Nephron progenitor cell (in vitro differentiated cells): Measurements from ENCODE around the gene TECRL.

Experiments
- DNase-seq: peaks from one replicate; pipeline ENCODE4 v3.0.0; 2021
- H3K27ac Mint-ChIP-seq: 2 replicates; pipeline ENCODE4 v1.8.0; 2021; ENCODE audit warnings: mild to moderate bottlenecking, moderate library complexity, mixed read lengths
- H3K27me3 Mint-ChIP-seq: 2 replicates; pipeline ENCODE4 v1.8.0; 2021; ENCODE audit warnings: mild to moderate bottlenecking, low read depth, mixed read lengths; ENCODE audit not compliant: poor library complexity
- H3K36me3 Mint-ChIP-seq: 2 replicates; pipeline ENCODE4 v1.8.0; 2021; ENCODE audit warnings: low read depth, mixed read lengths
- H3K4me1 Mint-ChIP-seq: 2 replicates; pipeline ENCODE4 v1.8.0; 2021; ENCODE audit warnings: mixed read lengths
- H3K4me3 Mint-ChIP-seq: 2 replicates; pipeline ENCODE4 v1.8.0; 2021; ENCODE audit warnings: mild to moderate bottlenecking, moderate library complexity, mixed read lengths
- H3K9me3 Mint-ChIP-seq: 2 replicates; pipeline ENCODE4 v1.8.0; 2021; ENCODE audit warnings: mild to moderate bottlenecking, moderate library complexity, mixed read lengths
- TF ChIP-seq, protein P1 (sequence below): fragments of 200-600 bp; sonication (generic); IDR thresholded peaks from 2 replicates; pipeline ENCODE4 v1.5.0; 2021; ENCODE audit warnings: antibody characterized with exemption

Gene TECRL

DNA sequence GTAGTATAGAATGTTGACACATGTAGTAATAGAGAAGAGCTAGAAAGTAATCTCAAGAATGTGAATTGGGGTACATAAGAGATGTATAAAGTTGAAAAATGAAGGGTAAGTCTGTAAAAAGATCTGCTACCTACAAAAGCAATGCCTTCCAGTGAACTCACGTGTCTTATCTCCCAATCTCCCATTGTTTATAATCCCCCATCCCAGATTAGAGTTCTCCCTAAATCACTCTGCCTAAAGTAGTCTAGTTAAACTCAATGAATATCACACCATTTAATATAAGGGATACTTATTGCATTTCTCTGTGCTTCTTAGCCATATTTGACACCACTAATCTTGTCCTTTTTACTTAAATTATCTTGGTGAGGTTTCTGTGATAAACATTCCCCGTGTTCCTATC is 6.6 kb downstream of the TECRL start:
- no peak for DNase-seq
- TF ChIP-seq, protein P1, sequence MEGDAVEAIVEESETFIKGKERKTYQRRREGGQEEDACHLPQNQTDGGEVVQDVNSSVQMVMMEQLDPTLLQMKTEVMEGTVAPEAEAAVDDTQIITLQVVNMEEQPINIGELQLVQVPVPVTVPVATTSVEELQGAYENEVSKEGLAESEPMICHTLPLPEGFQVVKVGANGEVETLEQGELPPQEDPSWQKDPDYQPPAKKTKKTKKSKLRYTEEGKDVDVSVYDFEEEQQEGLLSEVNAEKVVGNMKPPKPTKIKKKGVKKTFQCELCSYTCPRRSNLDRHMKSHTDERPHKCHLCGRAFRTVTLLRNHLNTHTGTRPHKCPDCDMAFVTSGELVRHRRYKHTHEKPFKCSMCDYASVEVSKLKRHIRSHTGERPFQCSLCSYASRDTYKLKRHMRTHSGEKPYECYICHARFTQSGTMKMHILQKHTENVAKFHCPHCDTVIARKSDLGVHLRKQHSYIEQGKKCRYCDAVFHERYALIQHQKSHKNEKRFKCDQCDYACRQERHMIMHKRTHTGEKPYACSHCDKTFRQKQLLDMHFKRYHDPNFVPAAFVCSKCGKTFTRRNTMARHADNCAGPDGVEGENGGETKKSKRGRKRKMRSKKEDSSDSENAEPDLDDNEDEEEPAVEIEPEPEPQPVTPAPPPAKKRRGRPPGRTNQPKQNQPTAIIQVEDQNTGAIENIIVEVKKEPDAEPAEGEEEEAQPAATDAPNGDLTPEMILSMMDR: no peak
- H3K4me3 Mint-ChIP-seq: no peak overlapping the region
- H3K9me3 Mint-ChIP-seq: peaks cover 21% of the 10 kb centered on the region
- H3K27ac Mint-ChIP-seq: no peak overlapping the region
- no peaks in the 10 kb centered on the region for H3K27me3 Mint-ChIP-seq
- no peaks in the 10 kb centered on the region for H3K4me1 Mint-ChIP-seq
- peaks cover 4% of the 10 kb centered on the region for H3K36me3 Mint-ChIP-seq

DNA sequence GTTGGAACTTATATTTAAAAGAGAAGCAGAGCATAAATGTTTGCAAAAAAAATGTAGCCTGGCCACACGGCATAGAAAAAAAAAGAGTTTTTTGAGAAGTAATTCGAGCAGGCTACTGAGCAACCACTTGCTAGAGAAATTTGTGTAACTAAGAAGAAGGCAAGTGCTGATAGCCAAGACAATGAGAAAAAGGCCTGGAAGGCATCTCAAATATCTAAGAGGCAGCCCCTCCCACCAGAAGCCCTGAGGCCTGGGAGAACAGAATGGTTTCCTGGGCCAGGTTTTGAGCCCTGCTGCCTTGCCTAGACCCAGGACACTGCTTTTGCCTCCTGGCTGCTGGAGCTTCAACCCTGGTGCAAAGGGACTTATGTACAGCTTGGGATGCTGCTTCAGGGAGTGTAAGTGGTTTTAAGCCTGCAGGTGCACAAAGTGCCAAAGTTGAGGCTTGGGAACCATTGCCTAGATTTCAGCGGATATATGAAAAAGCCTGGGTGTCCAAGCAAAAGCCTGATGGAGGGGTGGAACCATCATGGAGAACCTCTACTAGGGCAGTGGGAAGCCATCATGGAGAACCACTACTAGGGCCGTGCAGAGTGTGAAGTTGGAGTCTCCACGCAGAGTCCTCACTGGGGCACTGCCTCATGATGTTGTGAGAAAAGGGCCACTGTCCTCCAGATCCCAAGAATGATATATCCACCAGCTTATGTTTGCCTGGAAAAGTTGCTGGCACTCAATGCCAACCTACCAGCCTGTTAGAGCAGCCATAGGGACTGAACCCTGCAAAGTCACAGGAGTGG is 9.7 kb downstream of the TECRL start:
- DNase-seq: no peak
- Mint-ChIP-seq H3K27me3 (no peaks in the 10 kb centered on the region), H3K4me3 (no peak overlapping the region), H3K9me3 (peaks cover 21% of the 10 kb centered on the region), H3K36me3 (peaks cover 4% of the 10 kb centered on the region), H3K4me1 (no peaks in the 10 kb centered on the region), H3K27ac (no peak overlapping the region)
- TF ChIP-seq, protein P1: no peak

DNA sequence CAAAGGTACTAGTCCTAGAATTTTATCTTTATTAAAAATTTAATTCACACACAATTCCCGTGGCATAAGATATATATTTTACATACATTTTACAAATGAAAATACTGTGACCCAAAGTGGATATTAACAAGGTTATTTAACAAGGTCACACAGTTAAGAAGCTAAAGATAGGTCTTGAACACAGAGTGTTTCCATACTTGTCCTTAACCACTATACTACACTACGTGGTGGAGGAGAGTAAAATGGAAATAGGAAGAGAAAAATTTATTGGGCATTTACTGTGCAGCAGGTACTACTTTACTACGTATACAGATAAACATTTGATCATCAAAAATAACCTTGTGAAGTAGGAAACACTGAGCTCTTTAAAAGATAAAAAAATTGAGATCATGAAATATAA is 14.8 kb downstream of the TECRL start:
- H3K4me3 Mint-ChIP-seq: no peak overlapping the region
- H3K27me3 Mint-ChIP-seq: no peaks in the 10 kb centered on the region
- peaks cover 12% of the 10 kb centered on the region for H3K9me3 Mint-ChIP-seq
- H3K4me1 Mint-ChIP-seq: no peaks in the 10 kb centered on the region
- peaks cover 4% of the 10 kb centered on the region for H3K36me3 Mint-ChIP-seq
- TF ChIP-seq, protein P1: no peak
- no peak overlapping the region for H3K27ac Mint-ChIP-seq
- no peak for DNase-seq

DNA sequence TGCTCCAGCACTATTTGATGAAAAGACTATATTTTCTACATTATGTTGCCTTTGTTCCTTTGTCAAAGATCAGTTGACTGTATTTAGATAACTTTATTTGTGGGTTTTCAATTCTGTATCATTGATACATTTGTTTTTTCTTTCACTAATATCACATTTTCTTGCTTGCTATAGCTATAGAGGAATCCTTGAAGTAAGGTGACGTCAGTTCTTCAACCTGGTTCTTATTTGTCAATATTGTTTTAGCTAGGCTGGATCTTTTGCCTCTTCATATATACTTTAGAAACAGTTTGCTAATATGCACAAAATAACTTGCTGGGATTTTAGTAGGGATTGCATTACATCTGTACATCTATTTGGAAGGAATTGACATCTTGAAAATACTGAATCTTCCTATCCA is 21.0 kb downstream of the TECRL start:
- Mint-ChIP-seq H3K4me3 (no peak overlapping the region), H3K27ac (no peak overlapping the region), H3K4me1 (no peaks in the 10 kb centered on the region), H3K27me3 (no peaks in the 10 kb centered on the region), H3K9me3 (no peaks in the 10 kb centered on the region), H3K36me3 (no peaks in the 10 kb centered on the region)
- TF ChIP-seq, protein P1: no peak
- DNase-seq: no peak

DNA sequence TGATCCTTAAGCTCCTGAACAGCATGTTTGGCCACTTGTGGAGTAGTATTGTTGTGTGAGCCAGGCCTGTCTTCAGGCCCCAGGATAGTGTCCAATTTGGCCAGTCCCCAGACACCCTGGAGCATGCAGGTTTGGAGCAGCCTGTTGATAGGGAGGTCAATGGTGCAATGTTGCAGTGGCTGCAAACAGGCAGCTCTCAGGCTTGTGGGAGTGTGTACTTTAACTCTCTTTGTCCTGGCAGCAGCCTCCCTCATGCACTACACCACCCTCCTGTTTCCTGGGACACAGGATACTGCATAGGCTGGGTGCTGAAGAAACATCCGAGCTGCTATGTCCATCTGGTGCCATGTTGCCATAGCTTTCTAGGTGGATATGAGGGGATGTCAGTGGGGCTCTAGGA is 24.0 kb downstream of the TECRL start:
- Mint-ChIP-seq H3K4me1 (no peaks in the 10 kb centered on the region), H3K4me3 (no peak overlapping the region), H3K9me3 (no peaks in the 10 kb centered on the region), H3K27me3 (no peaks in the 10 kb centered on the region), H3K27ac (no peak overlapping the region), H3K36me3 (no peaks in the 10 kb centered on the region)
- DNase-seq: no peak
- TF ChIP-seq, protein P1: no peak
